NCI-H1436 (cell line): Measurements from ENCODE around the gene EML1.
"Not testable (repeated sequence)": the region's sequence is repeated elsewhere in the genome, so short reads cannot be mapped to it uniquely, and the experiment has no call there.

Experiments used
- DNase-seq: peaks from one replicate; lab custom pipeline; 2025; lab: John Stamatoyannopoulos, UW

EML1 gene

GRCh38 chr14:99755629-99756603, 37.3 kb upstream of the EML1 start:
- no peak for DNase-seq

- no peak for DNase-seq
Measured at GRCh38 chr14:99756796-99757195, 36.4 kb upstream of the EML1 start.

GRCh38 chr14:99757331-99758070, 35.7 kb upstream of the EML1 start:
- no peak for DNase-seq

GRCh38 chr14:99758121-99758821, 34.9 kb upstream of the EML1 start:
- DNase-seq, result no peak

- DNase-seq, result no peak
Measured at GRCh38 chr14:99758872-99759545, 34.2 kb upstream of the EML1 start.

- no peak for DNase-seq
Measured at GRCh38 chr14:99759546-99759925, 33.7 kb upstream of the EML1 start.

- DNase-seq, result no peak
Measured at GRCh38 chr14:99760817-99761216, 32.4 kb upstream of the EML1 start.

- DNase-seq, result not testable (repeated sequence)
Measured at GRCh38 chr14:99762911-99763310, 30.3 kb upstream of the EML1 start.

GRCh38 chr14:99763527-99764221, 29.5 kb upstream of the EML1 start:
- DNase-seq, result no peak

- DNase-seq, result no peak
Measured at GRCh38 chr14:99764222-99764706, 28.9 kb upstream of the EML1 start.

- DNase-seq, result no peak
Measured at GRCh38 chr14:99768381-99768780, 24.8 kb upstream of the EML1 start.

- no peak for DNase-seq
Measured at GRCh38 chr14:99769123-99769522, 24.1 kb upstream of the EML1 start.

GRCh38 chr14:99769799-99770198, 23.4 kb upstream of the EML1 start:
- DNase-seq, result no peak

GRCh38 chr14:99772371-99773283, 20.6 kb upstream of the EML1 start:
- DNase-seq, result no peak

GRCh38 chr14:99773521-99774497, 19.4 kb upstream of the EML1 start:
- no peak for DNase-seq

- DNase-seq, result no peak
Measured at GRCh38 chr14:99774556-99775307, 18.5 kb upstream of the EML1 start.

GRCh38 chr14:99775351-99775750, 17.9 kb upstream of the EML1 start:
- no peak for DNase-seq

GRCh38 chr14:99777951-99778350, 15.3 kb upstream of the EML1 start:
- no peak for DNase-seq
